Choroid plexus epithelial cell (primary cell): ENCODE results near the gene TRAPPC2B.
A peak's percentile ranks its signal among the peaks of the same experiment; 100 is the strongest.

Experiments
- DNase-seq: peaks from one replicate; pipeline ENCODE4 v3.0.0-alpha.2; 2010; ENCODE audit warnings: low read depth
- H3K4me3 ChIP-seq: 2 replicates; pipeline ENCODE4 v1.5.1; 2011; ENCODE audit warnings: low read depth, mild to moderate bottlenecking, control low read depth, low read length, moderate library complexity
- CTCF ChIP-seq: conservative IDR thresholded peaks from 2 replicates; pipeline ENCODE4 v1.5.1; 2011; ENCODE audit warnings: low read depth, mild to moderate bottlenecking, control low read depth, inconsistent platforms, low read length, moderate library complexity

The TRAPPC2B gene

GRCh38 chr19:57406516-57407123, 43.3 kb downstream of the TRAPPC2B start:
- no peak overlapping the region for H3K4me3 ChIP-seq
- peak; percentile 93 for TF ChIP-seq CTCF
- DNase-seq: peak; percentile 61

GRCh38 chr19:57410877-57411671, 47.7 kb downstream of the TRAPPC2B start, which contains the start of gene ZNF17:
Gene ZNF17, plus strand, starts transcription at chr19:57411161. Its CDS starts 2,455 bp downstream, at chr19:57413616.
- no peak for TF ChIP-seq CTCF
- H3K4me3 ChIP-seq: peak within 1 kb of the TSS; percentile 88
- DNase-seq: peak; percentile 97
